ENCODE data around the gene NKD2. TPM values are rescaled to one million over a fixed set of nuclear protein-coding genes. Genes with fewer than 3 reads are reported as not detected.

The NKD2 gene
- polyA plus RNA-seq, 2 of the 4 experiments (the other 2 are of a cell fraction): 1.2 to 4.2 TPM

GRCh38 chr5:960551-960950, 48.1 kb upstream of the NKD2 start:
- no peak for ATAC-seq
- peaks cover 58% of the 10 kb centered on the region for H3K4me1 ChIP-seq
- no peak overlapping the region for H3K4me3 ChIP-seq
- CTCF ChIA-PET: interaction anchor here (0.6 to 1.5 kb wide), 2 partner anchors 207 to 683 kb away, joined by 3 to 5 read pairs; no protein-coding TSS in a partner anchor
- H3K9me3 ChIP-seq: no peaks in the 10 kb centered on the region
- H3K4me2 ChIP-seq: peak overlapping the region; percentile 23; the same call in 1 of the 3 replicates
- TF ChIP-seq EHF (CRISPR knock-in tag; IDR thresholded peaks at IDR 0.05) (no peak), REST (IDR thresholded peaks at IDR 0.05) (no peak), HOXB13 (CRISPR knock-in tag; IDR thresholded peaks at IDR 0.05; ENCODE audit: low read depth) (no peak), MAZ (IDR thresholded peaks at IDR 0.05; ENCODE audit: borderline replicate concordance, low read depth, low read length) (no peak), PBX3 (IDR thresholded peaks at IDR 0.05) (no peak), CHD4 (IDR thresholded peaks at IDR 0.05; ENCODE audit: borderline replicate concordance) (no peak), POLR2A (IDR thresholded peaks at IDR 0.05; ENCODE audit: low read length) (no peak), MAFK (IDR thresholded peaks at IDR 0.05; ENCODE audit: partially characterized antibody) (no peak)
- no peak for DNase-seq (ENCODE audit: low read depth in 1 of 2, low spot score in 1 of 2)
- POLR2A ChIA-PET: no interaction called here
- no peak for FAIRE-seq
- 78% methylated on average over 7 of the region's 7 CpGs for WGBS (ENCODE audit: missing lambda C conversion rate)
- H3K27ac ChIP-seq: peak overlapping the region; percentile 40 to 89; a peak in 4 of 6 replicates

GRCh38 chr5:961002-961710, 47.4 kb upstream of the NKD2 start:
- no peak overlapping the region for H3K4me3 ChIP-seq
- POLR2A ChIA-PET: no interaction called here
- peak overlapping the region; percentile 40 to 89; a peak in 4 of 6 replicates for H3K27ac ChIP-seq
- H3K4me1 ChIP-seq: peaks cover 52% of the 10 kb centered on the region
- H3K4me2 ChIP-seq: peak overlapping the region; percentile 23; the same call in 1 of the 3 replicates
- 82% methylated on average over 20 of the region's 27 CpGs for WGBS (ENCODE audit: missing lambda C conversion rate)
- no peak for FAIRE-seq
- ATAC-seq: no peak
- TF ChIP-seq BCL3 (IDR thresholded peaks at IDR 0.05) (no peak), NPAS2 (CRISPR knock-in tag; IDR thresholded peaks at IDR 0.05; ENCODE audit: borderline replicate concordance) (no peak), FOXS1 (CRISPR knock-in tag; IDR thresholded peaks at IDR 0.05) (no peak), ZFP36 (IDR thresholded peaks at IDR 0.05; ENCODE audit: borderline replicate concordance, partially characterized antibody) (no peak), MAFK (IDR thresholded peaks at IDR 0.05; ENCODE audit: partially characterized antibody) (no peak), ESRRA (IDR thresholded peaks at IDR 0.05; ENCODE audit: borderline replicate concordance, low read length) (no peak), ZNF302 (CRISPR knock-in tag; IDR thresholded peaks at IDR 0.05) (no peak), KDM5A (IDR thresholded peaks at IDR 0.05) (no peak), NFE2L2 (conservative IDR thresholded peaks at IDR 0.05; ENCODE audit: low read length) (no peak), FOSB (CRISPR knock-in tag; IDR thresholded peaks at IDR 0.05) (no peak), EP300 (IDR thresholded peaks at IDR 0.05) (no peak), ZC3H11A (IDR thresholded peaks at IDR 0.05) (no peak), MAX (IDR thresholded peaks at IDR 0.05) (no peak), HES2 (IDR thresholded peaks at IDR 0.05) (no peak), E2F6 (IDR thresholded peaks at IDR 0.05; ENCODE audit: borderline replicate concordance, low read depth) (no peak), ATOH8 (CRISPR knock-in tag; IDR thresholded peaks at IDR 0.05; ENCODE audit: low read depth) (no peak), RFX5 (IDR thresholded peaks at IDR 0.05) (no peak), RAD21 (conservative IDR thresholded peaks at IDR 0.05 in 1 of 2, IDR thresholded peaks at IDR 0.05 in 1 of 2) (no peak), CHD2 (IDR thresholded peaks at IDR 0.05; ENCODE audit: low read length, partially characterized antibody) (no peak), HDAC2 (IDR thresholded peaks at IDR 0.05) (no peak)
- H3K9me3 ChIP-seq: no peaks in the 10 kb centered on the region
- CTCF ChIA-PET: interaction anchor here (0.6 to 1.5 kb wide), 3 partner anchors 22 to 682 kb away, joined by 3 to 5 read pairs (median 4); no protein-coding TSS in a partner anchor
- no peak for DNase-seq (ENCODE audit: low read depth in 1 of 2, low spot score in 1 of 2)

Measured in A549 (cell line).